Mesothelial cell of epicardium (in vitro differentiated cells): Measurements from ENCODE around the gene FAM107A. TPM values are rescaled to one million over a fixed set of nuclear protein-coding genes. Genes with fewer than 3 reads are reported as not detected.

ENCODE experiments used
- DNase-seq, 2 experiments: peaks; one replicate each; pipeline ENCODE4 v3.0.0; 2021; ENCODE audit warnings: low spot score in 2 of 2; ENCODE audit not compliant: unreplicated experiment in 2 of 2
- H3K27ac Mint-ChIP-seq: 2 replicates; pipeline ENCODE4 v1.8.0; 2021; ENCODE audit warnings: mixed read lengths
- H3K27me3 Mint-ChIP-seq: 2 replicates; pipeline ENCODE4 v1.8.0; 2021; ENCODE audit warnings: low read depth, mixed read lengths
- H3K36me3 Mint-ChIP-seq: 2 replicates; pipeline ENCODE4 v1.8.0; 2021; ENCODE audit warnings: mixed read lengths
- H3K4me1 Mint-ChIP-seq: 2 replicates; pipeline ENCODE4 v1.8.0; 2021; ENCODE audit warnings: mixed read lengths
- H3K4me3 Mint-ChIP-seq: 2 replicates; pipeline ENCODE4 v1.8.0; 2021; ENCODE audit warnings: mild to moderate bottlenecking, moderate library complexity, mixed read lengths
- H3K9me3 Mint-ChIP-seq: 2 replicates; pipeline ENCODE4 v1.8.0; 2021; ENCODE audit warnings: mixed read lengths
- total RNA-seq: library from RNA; stranded (reverse); gene quantifications from 3 replicates; pipeline ENCODE4 v1.2.1, GENCODE V29; 2021
- TF ChIP-seq, protein P1 (sequence below): fragments of 200-600 bp; sonication (generic); IDR thresholded peaks from one replicate; pipeline ENCODE4 v1.5.0; 2021; ENCODE audit warnings: antibody characterized with exemption; ENCODE audit not compliant: unreplicated experiment

Gene FAM107A
- total RNA-seq, 1 donor from 2014 or later = not detected

DNA sequence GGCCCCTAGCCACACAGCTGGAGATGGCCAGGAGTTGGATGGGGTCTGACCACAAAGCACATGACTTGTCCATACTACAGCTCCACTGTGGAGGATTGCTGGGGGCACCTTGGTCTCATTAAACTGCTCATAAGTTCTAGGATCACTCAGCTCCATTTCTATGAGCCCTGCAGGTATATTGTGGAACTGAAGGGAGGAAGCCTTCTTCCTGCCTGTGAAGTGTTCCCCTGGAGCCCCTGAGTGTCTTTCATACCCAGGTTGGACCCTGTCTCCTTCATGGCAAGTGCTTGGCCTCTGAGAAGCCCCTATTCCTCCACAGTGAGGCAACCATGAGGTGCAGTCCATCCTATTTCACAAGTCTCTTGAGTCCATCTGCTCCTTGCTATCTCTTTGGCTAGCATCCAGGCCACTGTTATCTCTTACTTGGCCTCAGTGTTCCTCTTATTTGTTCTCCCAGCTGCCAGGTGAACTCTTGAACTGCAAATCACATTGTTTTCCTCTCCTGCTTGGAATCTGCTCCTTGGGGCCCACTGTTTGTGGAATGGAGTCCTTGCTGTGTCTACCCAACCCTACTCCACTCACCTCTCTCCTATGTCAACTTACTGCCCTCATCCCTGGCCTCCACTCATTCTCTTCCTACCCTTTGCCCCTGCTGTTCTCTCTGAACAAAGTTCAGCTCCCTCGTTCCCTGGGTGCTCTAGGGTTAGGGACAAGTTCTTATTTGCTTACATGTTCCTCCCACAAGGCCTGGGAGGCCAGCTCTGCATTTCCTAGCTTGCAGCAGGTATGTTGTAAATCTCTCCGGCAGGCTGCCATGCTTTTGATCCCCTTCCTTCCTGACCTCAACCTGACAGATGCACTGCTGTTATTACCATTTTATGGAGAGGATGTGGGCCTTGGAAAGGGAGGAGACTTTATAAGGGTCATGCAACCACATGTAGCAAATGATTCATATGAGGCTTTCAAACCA is 41.4 kb downstream of the FAM107A start:
- Mint-ChIP-seq H3K4me1 (peaks cover 26% of the 10 kb centered on the region), H3K36me3 (peaks cover 2% of the 10 kb centered on the region), H3K4me3 (peak overlapping the region; percentile 21), H3K27me3 (no peaks in the 10 kb centered on the region), H3K9me3 (no peaks in the 10 kb centered on the region), H3K27ac (peak overlapping the region; percentile 45)
- TF ChIP-seq, protein P1, sequence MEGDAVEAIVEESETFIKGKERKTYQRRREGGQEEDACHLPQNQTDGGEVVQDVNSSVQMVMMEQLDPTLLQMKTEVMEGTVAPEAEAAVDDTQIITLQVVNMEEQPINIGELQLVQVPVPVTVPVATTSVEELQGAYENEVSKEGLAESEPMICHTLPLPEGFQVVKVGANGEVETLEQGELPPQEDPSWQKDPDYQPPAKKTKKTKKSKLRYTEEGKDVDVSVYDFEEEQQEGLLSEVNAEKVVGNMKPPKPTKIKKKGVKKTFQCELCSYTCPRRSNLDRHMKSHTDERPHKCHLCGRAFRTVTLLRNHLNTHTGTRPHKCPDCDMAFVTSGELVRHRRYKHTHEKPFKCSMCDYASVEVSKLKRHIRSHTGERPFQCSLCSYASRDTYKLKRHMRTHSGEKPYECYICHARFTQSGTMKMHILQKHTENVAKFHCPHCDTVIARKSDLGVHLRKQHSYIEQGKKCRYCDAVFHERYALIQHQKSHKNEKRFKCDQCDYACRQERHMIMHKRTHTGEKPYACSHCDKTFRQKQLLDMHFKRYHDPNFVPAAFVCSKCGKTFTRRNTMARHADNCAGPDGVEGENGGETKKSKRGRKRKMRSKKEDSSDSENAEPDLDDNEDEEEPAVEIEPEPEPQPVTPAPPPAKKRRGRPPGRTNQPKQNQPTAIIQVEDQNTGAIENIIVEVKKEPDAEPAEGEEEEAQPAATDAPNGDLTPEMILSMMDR = no peak
- DNase-seq = no peak

DNA sequence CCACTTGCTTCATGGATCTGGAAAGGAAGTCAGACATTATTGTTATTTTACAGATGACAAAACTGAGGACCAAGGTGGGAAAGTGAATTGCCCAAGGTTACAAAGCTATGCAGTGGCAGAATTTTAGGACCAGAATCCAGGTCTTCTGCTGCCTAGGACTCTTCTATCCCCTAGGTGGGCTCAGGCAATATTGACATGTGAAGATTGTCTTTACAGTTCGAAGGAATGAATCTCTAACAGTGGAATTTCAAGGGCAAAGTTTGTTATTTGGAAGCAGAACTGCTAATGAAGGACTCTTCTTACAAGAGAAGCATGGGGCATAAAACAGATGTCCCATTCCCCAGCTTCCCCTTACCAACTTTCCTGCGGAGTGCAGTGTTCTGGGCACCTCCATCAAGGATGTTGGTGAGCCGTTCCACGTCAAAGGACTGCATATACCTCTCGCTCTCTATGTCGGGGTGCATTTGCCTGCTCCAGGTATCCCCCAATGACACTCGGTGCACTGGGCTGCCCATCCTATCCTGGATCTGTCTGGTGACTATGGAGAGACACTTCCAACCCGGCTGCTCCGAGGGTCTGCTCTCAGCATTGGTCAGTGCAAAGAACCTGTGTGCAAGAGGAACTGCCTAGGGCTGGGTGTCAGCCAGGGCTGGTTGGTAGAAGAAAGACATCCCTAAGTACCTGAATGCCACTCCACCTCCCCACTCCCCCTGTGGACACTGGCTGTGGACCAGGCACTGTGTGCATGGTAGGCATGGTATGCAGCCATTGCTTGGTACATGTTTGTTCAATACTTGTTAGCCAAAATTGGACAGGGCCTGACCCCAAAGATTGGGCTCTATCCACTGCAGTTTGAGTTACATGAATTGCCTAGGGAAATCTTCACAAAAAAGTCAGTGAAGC is 42.3 kb downstream of the FAM107A start:
- Mint-ChIP-seq H3K36me3 (peaks cover 2% of the 10 kb centered on the region), H3K9me3 (no peaks in the 10 kb centered on the region), H3K4me1 (peaks cover 26% of the 10 kb centered on the region), H3K27ac (no peak overlapping the region), H3K4me3 (no peak overlapping the region), H3K27me3 (no peaks in the 10 kb centered on the region)
- TF ChIP-seq, protein P1 = no peak
- no peak for DNase-seq

DNA sequence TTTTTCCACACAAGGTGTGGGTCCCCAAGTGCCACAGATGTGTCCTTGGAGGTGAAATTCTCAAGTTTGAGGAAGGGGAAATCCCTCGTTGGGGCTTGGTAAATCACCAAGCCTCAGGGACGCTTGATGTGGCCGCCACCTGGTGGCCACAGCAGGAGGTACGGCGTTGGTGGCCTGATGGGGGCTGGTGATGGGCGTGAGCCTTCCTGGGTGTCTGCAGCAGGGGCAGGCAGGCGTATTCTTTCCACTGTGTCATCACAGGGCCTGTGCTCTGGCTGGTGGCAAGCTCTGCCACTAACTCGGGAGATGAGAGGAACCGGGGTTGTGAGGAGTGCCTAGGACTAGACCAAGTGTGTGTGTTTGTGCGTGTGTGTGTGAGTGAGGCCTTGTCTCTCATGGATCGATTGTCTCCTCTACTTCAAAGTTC is 44.4 kb downstream of the FAM107A start:
- H3K4me3 Mint-ChIP-seq = no peak overlapping the region
- no peaks in the 10 kb centered on the region for H3K27me3 Mint-ChIP-seq
- peaks cover 34% of the 10 kb centered on the region for H3K4me1 Mint-ChIP-seq
- DNase-seq = peak in 1 of 2 experiments; percentile 79
- H3K27ac Mint-ChIP-seq = peak overlapping the region; percentile 60
- H3K36me3 Mint-ChIP-seq = peaks cover 2% of the 10 kb centered on the region
- H3K9me3 Mint-ChIP-seq = no peaks in the 10 kb centered on the region
- TF ChIP-seq, protein P1 = peak; percentile 95

DNA sequence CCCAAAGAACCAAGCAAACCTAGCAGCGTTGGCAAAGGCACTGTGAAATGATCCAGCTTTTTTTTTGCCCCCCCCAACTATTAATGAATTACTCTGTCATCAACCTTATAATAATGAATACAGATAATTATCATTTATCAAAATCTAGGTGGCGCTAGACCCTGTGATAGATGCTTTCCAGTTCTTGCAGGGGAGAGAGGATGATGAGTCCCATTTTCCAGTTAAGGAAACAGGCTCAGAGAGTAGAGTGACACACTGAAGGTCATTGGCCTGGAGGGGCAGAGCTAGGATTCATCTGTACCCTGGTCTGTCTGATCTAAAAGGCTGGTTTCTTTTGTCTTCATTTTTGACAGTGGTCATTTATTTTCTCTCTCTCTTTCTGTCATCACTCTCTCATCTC is 45.2 kb downstream of the FAM107A start:
- DNase-seq = no peak
- peaks cover 2% of the 10 kb centered on the region for H3K36me3 Mint-ChIP-seq
- no peak overlapping the region for H3K4me3 Mint-ChIP-seq
- H3K27me3 Mint-ChIP-seq = no peaks in the 10 kb centered on the region
- TF ChIP-seq, protein P1 = no peak
- no peaks in the 10 kb centered on the region for H3K9me3 Mint-ChIP-seq
- H3K4me1 Mint-ChIP-seq = peaks cover 25% of the 10 kb centered on the region
- no peak overlapping the region for H3K27ac Mint-ChIP-seq

DNA sequence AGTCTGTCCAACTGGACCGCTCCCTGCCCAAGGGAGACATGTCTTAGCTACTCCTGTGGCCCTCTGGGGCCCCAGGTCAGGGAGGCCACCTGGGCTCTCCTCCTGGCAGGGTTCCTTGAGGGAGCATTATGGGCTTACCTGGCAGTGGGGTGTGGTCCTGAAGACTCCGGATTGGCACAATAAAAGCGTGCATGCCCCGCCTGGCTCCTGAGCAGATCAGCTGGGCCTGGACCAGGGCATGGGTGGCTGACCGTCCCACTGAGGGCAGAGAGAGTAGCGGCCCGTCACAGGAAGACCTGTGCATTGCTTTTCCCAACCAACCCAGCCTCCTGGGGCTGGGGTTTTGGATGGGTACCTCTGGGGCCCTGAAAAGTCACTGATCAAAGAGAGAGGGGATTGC is 45.6 kb downstream of the FAM107A start:
- TF ChIP-seq, protein P1 = no peak
- peaks cover 21% of the 10 kb centered on the region for H3K4me1 Mint-ChIP-seq
- H3K4me3 Mint-ChIP-seq = no peak overlapping the region
- no peaks in the 10 kb centered on the region for H3K9me3 Mint-ChIP-seq
- DNase-seq = no peak
- no peak overlapping the region for H3K27ac Mint-ChIP-seq
- H3K36me3 Mint-ChIP-seq = peaks cover 4% of the 10 kb centered on the region
- H3K27me3 Mint-ChIP-seq = no peaks in the 10 kb centered on the region
